Progenitor cell of endocrine pancreas (in vitro differentiated cells): ENCODE data around the gene TUBA1B. TPM values are rescaled to one million over a fixed set of nuclear protein-coding genes. Genes with fewer than 3 reads are reported as not detected.
"Not testable (repeated sequence)": the region's sequence is repeated elsewhere in the genome, so short reads cannot be mapped to it uniquely, and the experiment has no call there.

Source experiments
- DNase-seq: peaks from one replicate; pipeline ENCODE4 v3.0.0; 2021; ENCODE audit warnings: low spot score; ENCODE audit not compliant: unreplicated experiment
- H3K27ac Mint-ChIP-seq: 2 replicates; pipeline ENCODE4 v1.8.0; 2021; ENCODE audit warnings: mild to moderate bottlenecking, moderate library complexity, mixed read lengths
- H3K27me3 Mint-ChIP-seq: 2 replicates; pipeline ENCODE4 v1.8.0; 2021; ENCODE audit warnings: mixed read lengths
- H3K36me3 Mint-ChIP-seq: 2 replicates; pipeline ENCODE4 v1.8.0; 2022; ENCODE audit warnings: mixed read lengths; ENCODE audit not compliant: insufficient read depth
- H3K4me1 Mint-ChIP-seq: 2 replicates; pipeline ENCODE4 v1.8.0; 2021; ENCODE audit warnings: low read depth, mixed read lengths
- H3K4me3 Mint-ChIP-seq: 2 replicates; pipeline ENCODE4 v1.8.0; 2021; ENCODE audit warnings: low read depth, mild to moderate bottlenecking, moderate library complexity, mixed read lengths
- H3K9me3 Mint-ChIP-seq: 2 replicates; pipeline ENCODE4 v1.8.0; 2021; ENCODE audit warnings: low read depth, mixed read lengths
- total RNA-seq: library from RNA; stranded (reverse); gene quantifications from 2 replicates; pipeline ENCODE4 v1.2.1, GENCODE V29; 2021
- TF ChIP-seq, protein P1 (sequence below): fragments of 200-600 bp; sonication (generic); IDR thresholded peaks from one replicate; pipeline ENCODE4 v1.5.0; 2021; ENCODE audit warnings: antibody characterized with exemption, mild to moderate bottlenecking; ENCODE audit not compliant: unreplicated experiment

TUBA1B gene
- total RNA-seq, 1 donor from 2014 or later, result 1,023 TPM

DNA sequence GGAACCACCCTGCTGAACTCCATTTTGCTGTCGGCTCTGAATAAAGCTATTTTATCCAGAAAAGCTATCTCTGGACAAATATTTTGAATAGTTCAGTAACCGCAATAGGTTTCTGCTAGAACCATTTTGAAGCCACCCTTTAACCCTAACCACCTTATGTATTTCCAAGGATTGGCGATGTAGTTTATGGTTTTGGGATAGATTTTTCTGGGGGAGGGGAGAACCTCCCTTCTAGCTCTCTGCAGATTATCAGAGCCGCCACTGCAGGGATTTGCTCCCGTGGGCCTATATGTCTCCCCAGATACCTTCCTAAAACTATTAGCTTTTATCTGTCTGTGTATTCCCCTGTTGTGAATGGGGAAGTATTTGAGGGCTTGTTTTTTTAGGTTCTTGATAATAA is 1.8 kb upstream of the TUBA1B start:
- TF ChIP-seq, protein P1, sequence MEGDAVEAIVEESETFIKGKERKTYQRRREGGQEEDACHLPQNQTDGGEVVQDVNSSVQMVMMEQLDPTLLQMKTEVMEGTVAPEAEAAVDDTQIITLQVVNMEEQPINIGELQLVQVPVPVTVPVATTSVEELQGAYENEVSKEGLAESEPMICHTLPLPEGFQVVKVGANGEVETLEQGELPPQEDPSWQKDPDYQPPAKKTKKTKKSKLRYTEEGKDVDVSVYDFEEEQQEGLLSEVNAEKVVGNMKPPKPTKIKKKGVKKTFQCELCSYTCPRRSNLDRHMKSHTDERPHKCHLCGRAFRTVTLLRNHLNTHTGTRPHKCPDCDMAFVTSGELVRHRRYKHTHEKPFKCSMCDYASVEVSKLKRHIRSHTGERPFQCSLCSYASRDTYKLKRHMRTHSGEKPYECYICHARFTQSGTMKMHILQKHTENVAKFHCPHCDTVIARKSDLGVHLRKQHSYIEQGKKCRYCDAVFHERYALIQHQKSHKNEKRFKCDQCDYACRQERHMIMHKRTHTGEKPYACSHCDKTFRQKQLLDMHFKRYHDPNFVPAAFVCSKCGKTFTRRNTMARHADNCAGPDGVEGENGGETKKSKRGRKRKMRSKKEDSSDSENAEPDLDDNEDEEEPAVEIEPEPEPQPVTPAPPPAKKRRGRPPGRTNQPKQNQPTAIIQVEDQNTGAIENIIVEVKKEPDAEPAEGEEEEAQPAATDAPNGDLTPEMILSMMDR, result no peak
- Mint-ChIP-seq H3K36me3 (peaks cover 16% of the 10 kb centered on the region), H3K4me3 (no peak overlapping the region), H3K4me1 (peaks cover 17% of the 10 kb centered on the region), H3K27me3 (no peaks in the 10 kb centered on the region), H3K9me3 (no peaks in the 10 kb centered on the region), H3K27ac (no peak overlapping the region)
- no peak for DNase-seq

DNA sequence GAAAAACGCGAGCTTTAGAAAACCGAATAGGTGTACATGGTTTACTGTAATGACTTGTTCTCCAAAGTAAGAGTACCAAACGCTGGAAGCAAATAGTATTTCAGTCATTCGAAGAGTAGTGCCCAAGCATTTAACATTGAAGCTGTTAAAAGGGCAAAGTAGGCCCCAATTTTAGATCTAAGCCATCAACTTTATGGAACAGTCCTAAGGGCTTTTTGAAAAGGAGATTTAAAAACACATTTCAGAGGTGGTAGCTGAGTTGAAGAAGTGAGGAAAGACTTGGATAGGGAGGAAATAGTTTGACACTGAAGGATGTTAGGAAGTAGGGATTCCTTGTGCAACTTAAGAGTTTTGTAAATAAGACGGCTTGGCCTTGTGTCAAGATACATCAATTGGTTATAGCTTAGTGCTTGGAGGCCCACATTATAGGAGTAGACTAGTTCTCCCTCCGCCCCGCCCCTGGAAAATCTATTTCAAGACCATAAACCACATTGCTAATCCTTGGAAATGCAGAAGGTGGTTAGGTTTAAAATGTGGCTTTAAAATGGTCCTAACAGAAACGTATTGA is 783 bp upstream of the TUBA1B start:
- Mint-ChIP-seq H3K27ac (peak overlapping the region; percentile 25), H3K27me3 (no peaks in the 10 kb centered on the region), H3K36me3 (peaks cover 27% of the 10 kb centered on the region), H3K4me1 (peaks cover 17% of the 10 kb centered on the region), H3K4me3 (peak overlapping the region; percentile 72), H3K9me3 (no peaks in the 10 kb centered on the region)
- TF ChIP-seq, protein P1, result no peak
- DNase-seq, result no peak

DNA sequence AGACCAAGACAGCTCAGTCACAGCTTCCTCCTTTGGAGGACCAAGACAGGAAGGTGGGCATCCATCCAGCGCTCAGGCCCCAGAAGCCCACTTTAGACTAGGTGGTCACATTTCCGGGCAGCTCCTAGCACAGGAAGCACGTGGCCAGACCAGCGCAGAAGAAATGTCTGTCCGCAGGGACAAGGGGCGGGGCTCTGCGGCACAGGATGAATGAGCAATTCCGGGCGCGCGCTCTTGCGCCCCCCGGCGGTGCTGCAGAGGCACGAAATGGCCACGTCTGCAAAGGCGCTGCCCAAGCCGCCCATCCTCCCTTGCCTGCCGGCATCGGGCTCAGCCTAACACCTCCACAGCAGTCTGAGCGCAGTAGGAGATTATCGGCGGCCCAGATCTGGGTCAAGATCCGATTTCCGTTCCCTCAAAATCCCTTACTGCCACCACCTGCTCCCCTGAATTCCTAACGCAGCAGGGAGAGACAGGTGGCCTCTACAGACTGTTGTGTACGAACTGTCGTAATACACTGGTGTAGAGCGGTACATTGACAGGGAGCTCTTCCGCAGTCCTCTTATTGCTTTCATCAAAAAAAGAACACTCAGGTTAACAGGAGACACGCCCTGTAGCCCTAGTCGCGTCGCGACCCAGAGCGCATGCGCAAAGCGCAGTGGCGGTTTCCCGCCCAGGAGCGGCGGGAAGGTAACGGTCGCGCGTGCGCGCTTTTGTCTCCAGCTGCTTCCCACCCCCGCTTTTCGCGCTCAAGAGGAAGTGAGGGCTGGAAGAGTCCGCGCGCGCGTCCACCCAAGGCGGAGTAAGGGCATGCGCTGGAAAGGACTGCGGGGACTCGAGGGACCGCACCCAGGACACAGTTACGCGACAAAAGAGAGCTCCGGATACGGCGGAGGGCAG is 794 bp downstream of the TUBA1B start:
- TF ChIP-seq, protein P1, result peak; percentile 96
- peaks cover 17% of the 10 kb centered on the region for H3K4me1 Mint-ChIP-seq
- peak overlapping the region; percentile 97 for H3K27ac Mint-ChIP-seq
- H3K4me3 Mint-ChIP-seq, result peak overlapping the region; percentile 94
- H3K27me3 Mint-ChIP-seq, result no peaks in the 10 kb centered on the region
- no peaks in the 10 kb centered on the region for H3K9me3 Mint-ChIP-seq
- H3K36me3 Mint-ChIP-seq, result peaks cover 28% of the 10 kb centered on the region
- DNase-seq, result peak; percentile 80

DNA sequence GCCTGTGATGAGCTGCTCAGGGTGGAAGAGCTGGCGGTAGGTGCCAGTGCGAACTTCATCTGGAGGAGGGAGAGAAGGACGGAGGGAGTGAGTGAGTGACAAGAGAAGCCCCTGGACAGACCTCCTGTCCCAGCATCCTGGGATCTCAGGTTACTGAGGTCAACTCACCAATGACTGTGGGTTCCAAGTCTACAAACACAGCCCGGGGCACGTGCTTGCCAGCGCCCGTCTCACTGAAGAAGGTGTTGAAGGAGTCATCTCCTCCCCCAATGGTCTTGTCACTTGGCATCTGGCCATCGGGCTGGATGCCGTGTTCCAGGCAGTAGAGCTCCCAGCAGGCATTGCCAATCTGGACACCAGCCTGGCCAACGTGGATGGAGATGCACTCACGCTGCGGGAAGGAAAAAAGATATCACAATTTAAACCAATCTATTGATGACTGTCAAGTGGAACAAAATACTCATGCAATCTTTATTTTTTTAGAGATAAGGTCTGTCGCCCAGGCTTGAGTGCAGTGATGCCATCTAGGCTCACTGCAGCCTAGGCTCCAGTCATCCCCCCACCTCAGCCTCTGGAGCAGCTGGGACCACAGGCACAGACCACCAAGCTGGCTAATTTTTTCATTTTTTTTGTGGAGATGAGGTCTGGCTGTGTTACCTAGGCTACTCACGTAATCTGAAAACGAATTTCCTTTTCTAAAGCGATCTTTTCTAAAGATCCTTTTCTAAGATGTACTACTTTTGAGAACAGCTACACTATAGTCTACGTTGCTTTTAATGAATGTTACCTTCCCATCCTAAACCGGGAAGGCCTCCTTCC is 1.7 kb downstream of the TUBA1B start:
- H3K4me1 Mint-ChIP-seq, result peaks cover 17% of the 10 kb centered on the region
- peak overlapping the region; percentile 97 for H3K27ac Mint-ChIP-seq
- no peaks in the 10 kb centered on the region for H3K9me3 Mint-ChIP-seq
- peak overlapping the region; percentile 94 for H3K4me3 Mint-ChIP-seq
- TF ChIP-seq, protein P1, result no peak
- no peaks in the 10 kb centered on the region for H3K27me3 Mint-ChIP-seq
- H3K36me3 Mint-ChIP-seq, result peaks cover 28% of the 10 kb centered on the region
- DNase-seq, result no peak

DNA sequence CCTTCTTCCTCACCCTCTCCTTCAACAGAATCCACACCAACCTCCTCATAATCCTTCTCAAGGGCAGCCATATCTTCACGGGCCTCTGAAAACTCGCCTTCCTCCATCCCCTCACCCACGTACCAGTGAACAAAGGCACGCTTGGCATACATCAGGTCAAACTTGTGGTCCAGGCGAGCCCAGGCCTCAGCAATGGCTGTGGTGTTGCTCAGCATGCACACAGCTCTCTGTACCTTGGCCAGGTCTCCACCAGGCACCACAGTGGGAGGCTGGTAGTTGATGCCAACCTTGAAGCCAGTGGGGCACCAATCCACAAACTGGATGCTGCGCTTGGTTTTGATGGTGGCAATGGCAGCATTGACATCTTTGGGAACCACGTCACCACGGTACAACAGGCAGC is 3.2 kb downstream of the TUBA1B start:
- not testable (repeated sequence) for H3K27ac Mint-ChIP-seq, H3K9me3 Mint-ChIP-seq, H3K27me3 Mint-ChIP-seq, H3K4me3 Mint-ChIP-seq, DNase-seq
- Mint-ChIP-seq H3K36me3 (peaks cover 28% of the 10 kb centered on the region), H3K4me1 (peaks cover 17% of the 10 kb centered on the region)
